Prostate gland (tissue), 2 donors: Measurements from ENCODE around the gene KHDC1L.
"Not testable (repeated sequence)": the region's sequence is repeated elsewhere in the genome, so short reads cannot be mapped to it uniquely, and the experiment has no call there.

Experiments used
- POLR2A ChIP-seq: fragments of 450-650 bp; IDR thresholded peaks from one replicate; pipeline ENCODE4 v1.6.1; 2016; ENCODE audit warnings: antibody characterized with exemption, mild to moderate bottlenecking
- TF ChIP-seq, protein P1 (sequence below), 4 experiments: fragments of 200-600 bp in 2 of 4; fragments of 450-650 bp in 2 of 4; sonication (generic) in 2 of 4; IDR thresholded peaks; 1 replicate in 3 of 4; 2 replicates in 1 of 4; pipeline ENCODE4 v1.5.1; 2016 to 2019; ENCODE audit warnings: antibody characterized with exemption in 4 of 4, mild to moderate bottlenecking in 2 of 4, moderate library complexity in 2 of 4

DNA sequence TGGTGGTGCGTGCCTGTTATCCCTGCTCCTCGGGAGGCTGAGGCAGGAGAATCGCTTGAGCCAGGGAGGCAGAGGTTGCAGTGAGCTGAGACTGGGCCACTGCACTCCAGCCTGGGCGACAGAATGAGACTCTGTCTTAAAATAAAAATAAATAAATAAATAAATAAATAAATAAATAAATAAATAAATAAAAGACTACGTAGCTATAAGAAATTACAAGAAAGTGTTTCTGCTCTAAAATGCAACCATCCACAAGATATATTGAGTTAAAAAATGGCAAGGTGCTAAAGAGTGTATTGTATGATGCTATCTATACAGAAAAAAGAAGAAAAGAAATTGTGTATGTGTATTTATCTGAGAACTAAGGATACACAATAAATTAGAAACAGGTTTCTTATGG is 29.0 kb upstream of the KHDC1L start:
- TF ChIP-seq POLR2A: not testable (repeated sequence)
- TF ChIP-seq, protein P1, sequence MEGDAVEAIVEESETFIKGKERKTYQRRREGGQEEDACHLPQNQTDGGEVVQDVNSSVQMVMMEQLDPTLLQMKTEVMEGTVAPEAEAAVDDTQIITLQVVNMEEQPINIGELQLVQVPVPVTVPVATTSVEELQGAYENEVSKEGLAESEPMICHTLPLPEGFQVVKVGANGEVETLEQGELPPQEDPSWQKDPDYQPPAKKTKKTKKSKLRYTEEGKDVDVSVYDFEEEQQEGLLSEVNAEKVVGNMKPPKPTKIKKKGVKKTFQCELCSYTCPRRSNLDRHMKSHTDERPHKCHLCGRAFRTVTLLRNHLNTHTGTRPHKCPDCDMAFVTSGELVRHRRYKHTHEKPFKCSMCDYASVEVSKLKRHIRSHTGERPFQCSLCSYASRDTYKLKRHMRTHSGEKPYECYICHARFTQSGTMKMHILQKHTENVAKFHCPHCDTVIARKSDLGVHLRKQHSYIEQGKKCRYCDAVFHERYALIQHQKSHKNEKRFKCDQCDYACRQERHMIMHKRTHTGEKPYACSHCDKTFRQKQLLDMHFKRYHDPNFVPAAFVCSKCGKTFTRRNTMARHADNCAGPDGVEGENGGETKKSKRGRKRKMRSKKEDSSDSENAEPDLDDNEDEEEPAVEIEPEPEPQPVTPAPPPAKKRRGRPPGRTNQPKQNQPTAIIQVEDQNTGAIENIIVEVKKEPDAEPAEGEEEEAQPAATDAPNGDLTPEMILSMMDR (IDR thresholded peaks at IDR 0.05): not testable (repeated sequence)
